HepG2 (cell line): Measurements from ENCODE around the gene PRDX5. TPM values are rescaled to one million over a fixed set of nuclear protein-coding genes. Genes with fewer than 3 reads are reported as not detected.

Experiments used
- ARNT2 ChIP-seq: sonication (generic); formaldehyde crosslinking; IDR thresholded peaks from 2 replicates; pipeline ENCODE4 v1.8.0; 2022; ENCODE audit warnings: mild to moderate bottlenecking, low read depth, missing genetic modification reagents, moderate library complexity
- BRCA1 ChIP-seq: sonication (generic); formaldehyde crosslinking; IDR thresholded peaks from 2 replicates; pipeline ENCODE4 v1.4.0; 2020; ENCODE audit warnings: missing genetic modification reagents
- CERS6 ChIP-seq: sonication (generic); formaldehyde crosslinking; IDR thresholded peaks from 2 replicates; pipeline ENCODE4 v1.5.0; 2020; ENCODE audit warnings: missing genetic modification reagents
- FOXA1 ChIP-seq, 2 experiments: fragments of 450-650 bp in 1 of 2; sonication (generic) in 1 of 2; formaldehyde crosslinking in 1 of 2; IDR thresholded peaks; 2 replicates each; pipeline versions ENCODE4 v1.4.0 to v1.6.1; 2016 to 2020; ENCODE audit warnings: missing genetic modification reagents in 1 of 2
- GTF2F1 ChIP-seq: fragments of 150-350 bp; IDR thresholded peaks from 2 replicates; pipeline ENCODE4 v1.6.1; 2014; ENCODE audit warnings: low read length
- GTF3A ChIP-seq: sonication (generic); formaldehyde crosslinking; conservative IDR thresholded peaks from 2 replicates; pipeline ENCODE4 v1.4.0; 2020; ENCODE audit warnings: mild to moderate bottlenecking, missing genetic modification reagents
- HMG20A ChIP-seq: IDR thresholded peaks from 2 replicates; pipeline ENCODE4 v1.6.1; 2016; ENCODE audit warnings: borderline replicate concordance
- KLF16 ChIP-seq, 2 experiments: sonication (generic) in 1 of 2; formaldehyde crosslinking in 1 of 2; IDR thresholded peaks; 2 replicates each; pipeline versions ENCODE4 v1.6.1 to v1.8.0; 2016 to 2023; ENCODE audit warnings: missing genetic modification reagents in 2 of 2, missing compliant biosample characterization in 1 of 2
- POGK ChIP-seq: sonication (generic); formaldehyde crosslinking; conservative IDR thresholded peaks from 2 replicates; pipeline ENCODE4 v1.8.0; 2022; ENCODE audit warnings: mild to moderate bottlenecking, moderate library complexity, missing genetic modification reagents
- POGZ ChIP-seq: sonication (generic); formaldehyde crosslinking; IDR thresholded peaks from 2 replicates; pipeline ENCODE4 v1.4.0; 2020; ENCODE audit warnings: mild to moderate bottlenecking, missing genetic modification reagents
- PRMT3 ChIP-seq: sonication (generic); formaldehyde crosslinking; IDR thresholded peaks from 2 replicates; pipeline ENCODE4 v1.8.1; 2022; ENCODE audit warnings: low read depth, mild to moderate bottlenecking, moderate library complexity, missing genetic modification reagents, borderline replicate concordance
- SKI ChIP-seq: fragments of 450-650 bp; IDR thresholded peaks from one replicate; pipeline ENCODE4 v1.6.1; 2018; ENCODE audit warnings: mild to moderate bottlenecking; ENCODE audit not compliant: partially characterized antibody
- TFDP2 ChIP-seq: sonication (generic); formaldehyde crosslinking; IDR thresholded peaks from 2 replicates; pipeline ENCODE4 v1.4.0; 2020; ENCODE audit warnings: missing genetic modification reagents
- ZC3H4 ChIP-seq: sonication (generic); formaldehyde crosslinking; IDR thresholded peaks from 2 replicates; pipeline ENCODE4 v1.4.0; 2020; ENCODE audit warnings: missing genetic modification reagents, borderline replicate concordance
- ZFP36L2 ChIP-seq: sonication (generic); formaldehyde crosslinking; IDR thresholded peaks from 2 replicates; pipeline ENCODE4 v1.4.0; 2020; ENCODE audit warnings: missing genetic modification reagents
- ZMAT3 ChIP-seq: sonication (generic); formaldehyde crosslinking; conservative IDR thresholded peaks from 2 replicates; pipeline ENCODE4 v1.7.0; 2021; ENCODE audit warnings: missing genetic modification reagents
- ZNF260 ChIP-seq: sonication (generic); formaldehyde crosslinking; IDR thresholded peaks from 2 replicates; pipeline ENCODE4 v1.4.0; 2020; ENCODE audit warnings: missing genetic modification reagents, low read depth, mild to moderate bottlenecking, borderline replicate concordance
- ZNF275 ChIP-seq: sonication (generic); formaldehyde crosslinking; IDR thresholded peaks from 2 replicates; pipeline ENCODE4 v1.8.0; 2022; ENCODE audit warnings: missing genetic modification reagents, mild to moderate bottlenecking, inconsistent platforms, borderline replicate concordance
- ZNF30 ChIP-seq: sonication (generic); formaldehyde crosslinking; IDR thresholded peaks from 2 replicates; pipeline ENCODE4 v1.5.0; 2020; ENCODE audit warnings: mild to moderate bottlenecking, missing genetic modification reagents
- ZNF441 ChIP-seq: sonication (generic); formaldehyde crosslinking; IDR thresholded peaks from 2 replicates; pipeline ENCODE4 v1.7.0; 2021; ENCODE audit warnings: missing genetic modification reagents, borderline replicate concordance
- ZNF691 ChIP-seq: sonication (generic); formaldehyde crosslinking; IDR thresholded peaks from 2 replicates; pipeline ENCODE4 v1.4.0; 2020; ENCODE audit warnings: missing genetic modification reagents, low read depth, mild to moderate bottlenecking, borderline replicate concordance
- ZNF788 ChIP-seq: sonication (generic); formaldehyde crosslinking; IDR thresholded peaks from 2 replicates; pipeline ENCODE4 v1.5.0; 2020; ENCODE audit warnings: mild to moderate bottlenecking, missing genetic modification reagents, borderline replicate concordance
- ZNF841 ChIP-seq: sonication (generic); formaldehyde crosslinking; IDR thresholded peaks from 2 replicates; pipeline ENCODE4 v1.8.1; 2023; ENCODE audit warnings: missing genetic modification reagents, borderline replicate concordance
- polyA plus RNA-seq, 8 experiments: library from polyadenylated mRNA; depleted of rRNA in 3 of 8; stranded (reverse) in 7 of 8; unstranded in 1 of 8; fragments of >200 nt; fragmentation: Illumina TruSeq in 4 of 8; extraction: Trizol in 4 of 8; gene quantifications; 2 replicates each; pipeline versions ENCODE4 v1.2.1 to v1.2.3, GENCODE V29; 2011 to 2016; ENCODE audit warnings: low read depth in 4 of 8, missing spikeins in 1 of 8, mixed read lengths in 1 of 8; ENCODE audit not compliant: insufficient read depth in 1 of 8
- total RNA-seq, 5 experiments: library from RNA; depleted of rRNA; stranded (reverse); fragments of >200 nt; fragmentation: Illumina TruSeq; extraction: Trizol; gene quantifications; 2 replicates each; pipeline ENCODE4 v1.2.3, GENCODE V29; 2016; ENCODE audit warnings: low read depth in 1 of 5

Gene PRDX5
- total and polyA plus RNA-seq, 2 of the 13 experiments (the other 11 are each of a cell fraction or from before 2014, with no cell fraction given), result 215 to 311 TPM

GRCh38 chr11:64284048-64284961 lies 33.6 kb upstream of the PRDX5 start, which contains the start of gene BAD (continued):
- TF ChIP-seq KLF16 (CRISPR knock-in tag; IDR thresholded peaks at IDR 0.05), result 0 out of 4 replicates have a peak, but pooled peaks of 1 of the 2 experiments have one; percentile 36
- no peak for TF ChIP-seq PRMT3 (CRISPR knock-in tag)
- TF ChIP-seq ZC3H4 (CRISPR knock-in tag), result no peak
- peak; percentile 87; the same call in 1 of the 2 replicates for TF ChIP-seq ZNF441
- peak; percentile 25; the same call in 1 of the 2 replicates for TF ChIP-seq ZMAT3
- TF ChIP-seq FOXA1 (IDR thresholded peaks at IDR 0.05), result no peak
- no peak for TF ChIP-seq FOXA1 (CRISPR knock-in tag; IDR thresholded peaks at IDR 0.05)
- no peak for TF ChIP-seq ARNT2 (CRISPR knock-in tag)
- no peak for TF ChIP-seq BRCA1 (CRISPR knock-in tag)
- TF ChIP-seq GTF2F1, result no peak
- TF ChIP-seq ZFP36L2 (CRISPR knock-in tag), result no peak
- TF ChIP-seq ZNF275 (CRISPR knock-in tag), result 0 out of 2 replicates have a peak, but pooled peaks have one; percentile 13
- TF ChIP-seq ZNF260 (CRISPR knock-in tag), result no peak
- TF ChIP-seq CERS6 (CRISPR knock-in tag), result no peak
- no peak for TF ChIP-seq POGZ (CRISPR knock-in tag)
- no peak for TF ChIP-seq ZNF841
- no peak for TF ChIP-seq ZNF30
- no peak for TF ChIP-seq HMG20A (CRISPR knock-in tag)
- TF ChIP-seq GTF3A, result no peak
- TF ChIP-seq POGK (CRISPR knock-in tag), result no peak
- 0 out of 2 replicates have a peak, but pooled peaks have one; percentile 48 for TF ChIP-seq ZNF691 (CRISPR knock-in tag)
- TF ChIP-seq TFDP2 (CRISPR knock-in tag), result no peak
- TF ChIP-seq ZNF788 (CRISPR knock-in tag), result 0 out of 2 replicates have a peak, but pooled peaks have one; percentile 28
- no peak for TF ChIP-seq SKI
